ENCODE results near the gene ZC3H10.
"Not testable (repeated sequence)": the region's sequence is repeated elsewhere in the genome, so short reads cannot be mapped to it uniquely, and the experiment has no call there.

ZC3H10 gene

GRCh38 chr12:56154818-56155217, 36.8 kb downstream of the ZC3H10 start:
- no peak for DNase-seq (ENCODE audit: low spot score)

GRCh38 chr12:56155256-56155845, 37.3 kb downstream of the ZC3H10 start:
- DNase-seq (ENCODE audit: low spot score): no peak

- DNase-seq (ENCODE audit: low spot score): not testable (repeated sequence)
These were observed 38.6 kb downstream of the ZC3H10 start for GRCh38 chr12:56156464-56157200.

GRCh38 chr12:56157201-56158028, 39.3 kb downstream of the ZC3H10 start:
- peak; percentile 78 for DNase-seq (ENCODE audit: low spot score)

- DNase-seq (ENCODE audit: low spot score): peak; percentile 94
These were observed 40.2 kb downstream of the ZC3H10 start, which contains the start of gene MYL6 for GRCh38 chr12:56158029-56158925. MYL6 (plus strand) TSS chr12:56158359; CDS start chr12:56158402, 43 bp downstream.

GRCh38 chr12:56158926-56159461, 40.9 kb downstream of the ZC3H10 start:
- DNase-seq (ENCODE audit: low spot score): peak; percentile 78

- DNase-seq (ENCODE audit: low spot score): no peak
These were observed 41.6 kb downstream of the ZC3H10 start for GRCh38 chr12:56159482-56160192.

GRCh38 chr12:56160193-56160763, 42.2 kb downstream of the ZC3H10 start:
- DNase-seq (ENCODE audit: low spot score): peak; percentile 30

GRCh38 chr12:56160894-56161689, 43.0 kb downstream of the ZC3H10 start:
- DNase-seq (ENCODE audit: low spot score): no peak

- no peak for DNase-seq (ENCODE audit: low spot score)
These were observed 43.8 kb downstream of the ZC3H10 start for GRCh38 chr12:56161690-56162351.

GRCh38 chr12:56162468-56163290, 44.6 kb downstream of the ZC3H10 start:
- DNase-seq (ENCODE audit: low spot score): no peak

- no peak for DNase-seq (ENCODE audit: low spot score)
These were observed 45.7 kb downstream of the ZC3H10 start for GRCh38 chr12:56163533-56164344.

- DNase-seq (ENCODE audit: low spot score): no peak
These were observed 46.3 kb downstream of the ZC3H10 start for GRCh38 chr12:56164345-56164729.

GRCh38 chr12:56165369-56165768, 47.3 kb downstream of the ZC3H10 start:
- no peak for DNase-seq (ENCODE audit: low spot score)

- DNase-seq (ENCODE audit: low spot score): no peak
These were observed 51.2 kb downstream of the ZC3H10 start for GRCh38 chr12:56169229-56169759.

GRCh38 chr12:56172839-56173238, 54.8 kb downstream of the ZC3H10 start:
- no peak for DNase-seq (ENCODE audit: low spot score)
